Caki2 (cell line): ENCODE data around the gene RBMS1. TPM values are rescaled to one million over a fixed set of nuclear protein-coding genes. Genes with fewer than 3 reads are reported as not detected.

Experiments
- DNase-seq: peaks from one replicate; pipeline ENCODE4 v3.0.0-alpha.2; 2015; ENCODE audit warnings: low read depth
- in situ Hi-C: cut with HindIII; loops from 2 replicates; pipeline ENCODE4 v1.10.0; 2016; ENCODE audit warnings: low sequenced_read_pairs, low pct_unique_long_range_greater_than_20kb, mixed read lengths
- total RNA-seq: library from RNA; depleted of rRNA; stranded (reverse); fragments of >200 nt; shearing (Covaris generic); gene quantifications from 2 replicates; pipeline ENCODE4 v1.2.3, GENCODE V29; 2014; ENCODE audit warnings: low replicate concordance

The RBMS1 gene
- total RNA-seq, 1 experiment from 2014 or later = 79.7 TPM

DNA sequence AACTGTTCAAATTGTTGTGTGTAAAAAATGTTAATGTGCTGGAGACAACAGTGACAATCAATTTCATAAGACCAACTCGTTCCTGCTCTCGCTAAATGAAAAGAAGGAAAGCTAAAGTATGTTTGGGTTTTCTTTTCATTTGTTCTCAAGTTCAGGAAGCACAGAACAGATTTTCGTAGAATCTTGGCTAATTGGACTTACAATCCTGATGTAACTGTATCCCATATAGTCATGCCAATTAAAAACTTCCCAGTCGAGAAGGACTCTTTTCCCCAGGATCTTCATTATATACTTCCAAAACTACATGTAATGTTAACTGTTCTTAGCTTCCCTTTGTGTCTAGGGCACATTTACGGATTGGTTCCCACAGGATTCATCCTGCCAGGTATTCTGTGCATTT lies 158.2 kb downstream of the RBMS1 start:
- in situ Hi-C loops = no loop called here
- DNase-seq = no peak

DNA sequence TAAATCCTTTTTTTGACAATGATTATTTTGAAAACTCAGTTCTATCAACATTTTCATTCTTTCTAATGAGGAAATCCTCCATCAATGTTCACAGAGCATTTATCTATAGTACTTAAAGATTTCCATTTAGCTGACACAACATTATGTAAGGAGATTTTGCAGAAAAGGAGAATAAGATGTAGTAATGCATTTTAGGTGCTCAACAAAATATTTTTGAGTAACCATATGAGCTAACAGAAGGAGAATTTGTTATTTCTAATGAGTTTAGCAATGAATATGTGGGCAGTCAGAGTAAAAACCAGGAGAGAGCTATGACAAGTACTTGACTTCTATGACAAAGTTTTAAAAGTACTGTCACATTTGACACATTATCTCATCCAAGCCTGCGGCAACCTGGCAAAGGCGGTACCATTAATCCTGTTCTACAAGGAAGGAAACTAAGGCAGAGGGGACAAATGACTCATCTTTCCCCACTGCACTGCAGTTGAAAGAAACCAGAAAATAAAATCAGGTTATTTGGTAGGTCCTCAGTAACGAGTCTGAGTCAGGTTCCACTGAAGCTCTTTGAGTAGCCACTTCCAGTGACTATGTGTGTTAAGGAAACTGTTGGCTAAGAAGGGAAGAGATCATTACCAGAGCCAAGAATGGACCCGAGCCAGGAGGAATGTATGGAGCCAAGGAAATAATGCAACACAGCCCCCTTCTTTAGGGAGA lies 159.4 kb downstream of the RBMS1 start:
- in situ Hi-C loops = no loop called here
- DNase-seq = no peak

DNA sequence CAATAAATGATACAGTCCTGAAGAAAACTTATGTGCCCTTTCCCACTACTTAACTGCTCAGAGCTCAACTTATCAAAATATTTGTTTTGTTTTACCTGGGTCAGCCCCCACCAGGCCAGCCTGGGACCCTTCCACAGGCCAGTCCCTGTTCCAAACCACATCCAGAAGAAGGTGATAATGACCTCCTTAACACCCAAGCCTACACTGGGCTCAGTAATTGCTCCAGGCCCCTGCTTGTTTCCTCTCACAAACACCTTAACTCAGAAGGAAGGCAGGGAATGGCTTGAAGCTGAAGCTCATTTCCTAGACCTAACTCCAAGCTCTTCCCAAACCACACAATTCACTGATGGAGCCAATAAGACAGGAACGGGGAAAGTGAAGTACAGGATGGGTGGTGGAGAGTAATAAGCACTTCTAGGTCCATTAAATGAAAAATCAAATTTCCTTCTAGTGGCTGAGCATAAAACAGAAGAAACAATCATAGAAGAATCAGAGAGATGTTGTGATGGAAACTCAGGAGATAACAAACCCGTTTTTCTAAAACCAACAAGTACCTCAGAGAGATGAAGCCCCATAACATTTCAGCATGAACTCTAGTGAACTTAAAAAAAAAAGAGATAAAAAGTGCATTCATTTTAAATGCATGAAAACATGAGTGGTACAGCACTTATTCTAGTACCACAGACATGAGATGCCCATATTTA lies 160.1 kb downstream of the RBMS1 start:
- in situ Hi-C loops = no loop called here
- no peak for DNase-seq

DNA sequence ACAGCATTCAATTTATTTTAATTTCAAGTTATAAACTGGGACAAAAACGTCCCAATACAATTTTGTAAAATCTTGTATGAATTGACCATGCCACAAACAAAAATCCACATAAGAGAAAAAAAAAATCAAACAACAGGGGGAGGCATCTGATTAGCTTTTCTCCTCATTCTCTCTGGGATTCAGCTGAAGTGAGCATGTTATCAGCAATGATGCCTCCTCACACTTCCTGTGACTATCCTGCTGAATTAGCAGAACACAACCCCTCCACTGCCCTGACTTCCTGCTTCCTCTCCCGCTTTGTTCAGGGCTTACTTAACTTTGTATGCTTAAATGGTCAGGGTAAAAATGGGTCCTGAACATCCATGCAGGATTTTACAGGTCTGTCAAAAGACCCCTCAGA lies 161.3 kb downstream of the RBMS1 start:
- in situ Hi-C loops = no loop called here
- no peak for DNase-seq

DNA sequence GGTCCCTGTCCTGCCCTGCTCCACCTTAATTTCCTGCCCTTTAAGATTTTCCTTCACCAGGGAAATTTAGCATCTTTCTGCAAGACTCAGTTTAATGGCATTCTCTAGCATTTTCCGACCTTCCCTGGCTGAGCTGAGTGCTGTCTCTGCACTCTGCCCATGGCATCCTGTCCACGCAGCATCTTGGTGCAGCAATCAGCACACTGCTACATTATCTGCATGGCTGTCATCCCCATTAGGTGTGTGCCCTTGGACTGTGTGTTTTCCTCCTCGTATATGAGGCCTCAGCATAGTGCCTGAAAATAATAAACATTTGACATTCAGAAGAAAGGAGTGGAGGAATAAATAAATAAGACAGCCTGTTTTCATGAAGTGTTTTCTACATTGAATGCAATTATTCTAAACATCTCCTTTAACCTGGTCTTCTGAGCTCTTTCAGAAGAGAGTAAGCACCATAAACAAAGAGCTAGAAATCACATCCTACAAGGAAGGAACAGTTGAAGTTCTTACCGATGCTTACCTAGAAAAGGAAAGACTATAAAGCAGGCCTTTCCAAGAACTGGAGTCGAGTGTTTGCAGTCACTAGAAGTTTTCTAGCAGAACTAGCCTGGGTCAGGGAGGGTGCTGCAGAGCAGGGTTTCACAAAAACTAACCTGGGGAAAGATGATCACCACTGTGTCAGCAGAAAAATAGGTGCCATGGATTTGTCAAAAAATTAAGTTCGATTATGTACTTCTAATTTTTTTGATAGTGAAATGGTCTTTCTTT lies 162.2 kb downstream of the RBMS1 start:
- in situ Hi-C loops = no loop called here
- no peak for DNase-seq

DNA sequence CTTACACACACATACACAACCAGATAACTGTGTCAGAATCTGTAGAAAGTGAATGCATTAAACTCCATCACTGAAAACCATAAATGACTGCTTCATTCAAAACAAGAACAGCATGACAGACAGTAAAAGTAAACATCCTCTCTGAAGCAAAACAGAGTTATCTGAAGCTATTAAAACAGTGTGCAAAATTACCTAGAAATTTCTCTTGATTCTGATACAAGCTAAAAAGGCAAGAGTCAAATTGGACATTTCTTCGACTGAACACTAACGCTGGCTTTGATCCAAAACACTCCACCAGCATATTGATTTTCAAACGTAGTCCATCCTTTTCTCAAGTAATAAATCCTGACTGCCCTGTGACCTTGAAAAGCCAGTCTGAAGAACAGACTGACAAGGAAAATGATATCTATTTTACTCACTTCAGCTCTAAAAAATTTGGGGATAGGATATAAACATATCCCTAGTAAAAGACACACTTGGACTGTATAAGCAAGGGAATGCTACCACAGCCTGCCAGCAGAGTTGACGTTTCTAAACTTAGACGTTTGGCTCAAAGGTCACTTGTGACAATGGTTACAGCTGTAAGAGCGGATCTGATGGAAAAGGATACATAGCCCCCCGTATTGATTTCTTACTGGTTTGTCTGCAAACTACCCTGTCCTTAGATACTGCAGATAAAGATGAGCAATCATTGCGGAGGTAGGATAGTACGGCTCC lies 164.6 kb downstream of the RBMS1 start:
- in situ Hi-C loops = no loop called here
- no peak for DNase-seq

DNA sequence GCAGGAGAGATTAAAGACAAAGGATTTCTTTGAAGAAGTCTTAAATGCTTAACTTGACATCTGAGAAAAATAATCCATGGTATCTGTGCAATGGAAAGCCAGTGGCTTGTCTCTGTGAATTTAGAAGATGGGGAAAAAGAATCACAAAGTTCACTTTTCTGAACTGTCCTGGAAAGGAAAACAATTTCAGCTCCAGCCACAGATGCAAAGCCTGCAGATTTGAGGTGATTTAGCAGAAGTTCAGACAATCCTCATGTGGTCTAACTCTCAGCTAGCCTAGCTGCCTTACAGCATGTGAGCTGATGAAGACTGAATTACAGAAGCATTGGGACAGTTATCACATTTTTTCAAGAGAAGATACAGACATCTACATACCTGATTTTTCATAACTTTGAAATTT lies 166.8 kb downstream of the RBMS1 start:
- in situ Hi-C loops = no loop called here
- no peak for DNase-seq

DNA sequence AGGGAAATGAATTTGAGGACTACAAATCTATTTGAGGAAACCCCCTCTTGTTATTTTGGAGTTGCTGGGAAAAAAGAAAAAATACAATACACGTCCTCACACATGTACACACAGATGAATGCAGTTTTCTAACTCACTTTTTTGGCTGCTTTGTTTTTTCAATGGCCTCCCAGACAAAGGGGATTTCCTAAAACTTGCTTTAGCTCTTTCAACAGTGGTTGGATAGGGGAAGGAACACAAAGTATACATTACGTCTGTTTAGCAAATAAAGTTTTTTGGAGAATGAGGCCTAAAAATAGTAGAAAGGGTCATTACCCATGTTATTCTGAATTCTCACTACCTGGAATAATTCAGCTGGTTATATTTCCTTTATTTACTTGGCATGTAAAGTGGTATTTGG lies 168.2 kb downstream of the RBMS1 start:
- in situ Hi-C loops = no loop called here
- no peak for DNase-seq

DNA sequence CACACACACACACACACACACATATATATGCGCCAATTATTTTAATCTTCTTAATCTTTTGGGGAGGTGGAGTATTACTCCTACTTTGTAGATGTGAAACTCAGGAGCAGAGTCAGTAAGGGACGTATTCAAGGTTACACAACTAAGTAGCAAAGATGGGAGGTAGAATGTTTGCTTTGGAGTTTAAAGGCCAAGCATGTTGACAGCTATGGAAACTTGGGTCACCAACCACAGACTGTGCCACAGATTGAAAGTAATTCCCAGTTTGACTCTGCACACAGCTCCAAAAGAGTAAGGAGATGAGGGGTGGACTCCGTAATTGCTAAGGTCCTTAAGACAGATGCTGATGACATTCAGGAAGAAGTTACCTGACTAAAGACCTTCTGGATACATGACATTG lies 168.7 kb downstream of the RBMS1 start:
- DNase-seq = no peak
- in situ Hi-C loops = no loop called here

DNA sequence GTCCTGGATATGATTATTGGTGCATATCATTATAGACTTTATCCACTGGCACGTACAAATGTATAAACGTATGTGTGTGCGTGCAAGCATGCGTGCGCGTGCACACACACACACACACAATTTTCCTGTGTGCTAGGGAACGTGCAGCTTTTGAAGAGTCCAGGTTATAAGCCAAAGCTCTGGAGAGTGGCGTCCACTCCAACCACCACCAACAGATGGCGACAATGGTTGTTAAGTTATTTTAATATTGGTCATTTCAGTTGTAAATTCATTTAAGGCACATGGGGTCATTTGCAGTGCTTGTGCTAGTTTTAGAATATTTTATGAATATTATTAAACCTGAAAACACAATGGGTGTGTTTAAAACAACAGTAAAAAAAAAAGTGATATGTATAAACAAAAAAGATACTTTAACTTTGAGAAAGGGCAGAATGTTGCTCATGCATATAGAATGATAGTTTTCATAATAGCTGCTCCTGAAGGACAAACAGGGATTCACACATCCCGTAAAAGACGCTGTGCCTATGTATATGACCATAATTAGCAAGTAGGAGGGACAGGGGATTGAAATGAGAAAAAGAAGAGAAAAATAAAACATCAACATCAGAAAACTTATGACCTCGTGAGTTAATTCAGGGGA lies 169.3 kb downstream of the RBMS1 start:
- DNase-seq = peak; percentile 30
- in situ Hi-C loops = no loop called here

DNA sequence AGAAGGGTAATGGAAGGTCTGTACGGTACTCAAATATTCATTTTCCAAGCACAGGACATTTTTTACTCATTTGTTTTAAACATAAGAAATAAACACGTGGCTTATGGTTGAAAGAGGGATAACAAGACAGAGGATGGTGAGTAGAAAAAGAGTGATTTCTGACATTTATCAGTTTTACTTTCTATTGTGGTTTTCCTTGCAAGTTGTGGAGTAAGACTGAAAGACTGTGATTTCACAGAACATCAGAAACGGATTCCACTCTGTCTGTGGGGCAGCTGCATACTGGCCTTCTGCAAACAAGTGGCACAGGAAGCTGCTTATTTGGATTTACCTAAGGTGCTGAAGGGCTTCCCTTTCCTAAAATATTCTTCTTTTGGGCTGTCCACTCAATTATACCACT lies 171.3 kb downstream of the RBMS1 start:
- no peak for DNase-seq
- in situ Hi-C loops = no loop called here

DNA sequence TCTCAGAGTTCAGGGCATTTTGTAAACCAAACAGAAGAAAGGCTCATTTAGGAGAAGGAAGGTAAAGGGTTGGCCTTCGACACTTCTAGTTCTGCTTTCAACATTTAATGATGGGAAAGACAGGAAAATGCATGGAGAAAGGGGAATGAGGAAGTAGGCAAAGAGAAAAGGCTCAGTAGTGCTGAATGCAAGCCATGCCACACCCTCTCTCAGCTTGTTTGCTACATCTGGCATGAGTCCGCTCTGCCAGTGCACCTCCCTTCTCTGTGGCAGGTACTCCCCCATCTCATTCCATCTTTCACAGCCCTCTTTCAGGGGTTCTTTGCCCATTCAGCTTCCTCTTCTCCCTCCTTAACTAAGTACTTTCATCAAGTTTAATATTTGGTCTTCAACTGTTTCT lies 172.6 kb downstream of the RBMS1 start:
- peak; percentile 19 for DNase-seq
- in situ Hi-C loops = no loop called here

DNA sequence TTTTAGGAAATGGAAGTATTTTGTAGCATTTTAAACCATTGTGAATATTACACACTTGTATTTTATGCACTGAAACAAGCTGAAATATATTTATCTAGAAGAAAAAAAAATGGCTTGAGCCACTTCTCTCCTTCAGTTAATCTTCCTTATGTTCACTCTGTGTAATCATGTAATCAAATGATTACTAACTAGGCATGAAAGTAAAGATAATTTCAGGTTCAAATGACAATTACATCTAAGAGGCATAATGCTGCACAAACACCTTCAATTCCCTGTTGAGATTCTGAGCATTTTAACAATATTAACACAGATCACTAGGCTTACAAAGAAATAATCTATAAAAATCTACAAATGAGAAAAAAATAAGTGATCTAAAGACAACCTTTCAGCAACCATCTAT lies 173.9 kb downstream of the RBMS1 start:
- in situ Hi-C loops = no loop called here
- DNase-seq = no peak

DNA sequence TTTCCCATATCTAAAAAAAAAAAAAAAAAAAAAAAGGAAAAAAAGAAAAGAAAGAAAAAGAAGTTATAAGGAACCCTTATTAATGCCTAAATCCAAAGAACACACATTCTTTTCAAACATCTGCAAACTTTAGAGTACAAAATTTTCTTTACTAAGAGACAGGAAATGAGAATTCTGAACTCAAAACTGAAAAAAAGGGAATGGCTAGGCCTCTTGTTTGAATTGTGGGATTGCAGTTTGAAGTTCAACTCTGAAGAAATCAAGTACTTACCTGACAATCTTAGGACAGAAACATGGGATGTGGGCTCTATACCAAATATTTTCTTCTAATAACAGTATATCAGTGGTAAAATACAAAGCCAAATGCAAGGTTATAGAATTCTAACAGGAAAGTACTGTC lies 175.4 kb downstream of the RBMS1 start:
- in situ Hi-C loops = no loop called here
- no peak for DNase-seq

DNA sequence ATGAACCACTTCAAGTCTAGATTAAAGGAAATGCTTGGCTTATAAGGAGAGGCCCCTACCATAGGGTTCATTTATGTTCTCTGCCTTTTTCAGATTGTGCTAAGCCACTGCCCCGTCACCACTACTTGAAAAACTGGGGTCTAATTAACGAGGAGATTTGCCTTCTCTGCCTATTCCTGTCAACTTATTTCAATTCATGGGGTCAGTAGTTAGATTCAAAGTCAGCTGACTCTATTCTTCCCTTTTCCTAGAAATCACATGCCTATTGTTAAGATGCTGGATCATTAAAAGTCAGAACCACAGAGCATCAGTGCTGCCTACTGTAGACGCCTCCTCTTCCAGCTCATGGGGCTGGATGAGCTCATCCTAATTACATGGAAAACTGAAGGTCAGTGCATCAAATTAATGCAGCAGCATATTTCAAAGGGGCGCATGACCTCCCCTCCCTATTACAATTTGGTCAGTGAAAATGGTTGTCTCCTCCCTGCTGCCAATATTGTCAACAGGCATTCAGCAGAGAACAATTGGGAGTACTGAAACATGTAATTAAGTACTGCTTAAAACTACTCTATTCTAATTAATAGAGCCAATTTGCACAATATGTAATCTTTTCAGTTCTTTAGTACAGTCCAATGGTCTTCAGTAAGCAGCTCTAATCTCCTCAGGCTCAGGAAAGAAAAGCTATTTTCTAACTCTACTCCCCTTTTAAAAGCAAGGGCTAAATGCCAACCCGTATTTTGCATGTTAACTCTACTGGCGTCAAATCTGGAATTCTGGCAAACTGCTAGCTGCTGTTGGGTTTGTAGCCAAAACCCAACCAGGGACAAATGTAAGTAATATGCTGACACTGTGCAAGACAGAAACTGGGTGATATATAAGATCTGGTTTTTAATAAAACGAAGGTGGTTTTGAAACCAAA lies 176.2 kb downstream of the RBMS1 start:
- in situ Hi-C loops = no loop called here
- no peak for DNase-seq

DNA sequence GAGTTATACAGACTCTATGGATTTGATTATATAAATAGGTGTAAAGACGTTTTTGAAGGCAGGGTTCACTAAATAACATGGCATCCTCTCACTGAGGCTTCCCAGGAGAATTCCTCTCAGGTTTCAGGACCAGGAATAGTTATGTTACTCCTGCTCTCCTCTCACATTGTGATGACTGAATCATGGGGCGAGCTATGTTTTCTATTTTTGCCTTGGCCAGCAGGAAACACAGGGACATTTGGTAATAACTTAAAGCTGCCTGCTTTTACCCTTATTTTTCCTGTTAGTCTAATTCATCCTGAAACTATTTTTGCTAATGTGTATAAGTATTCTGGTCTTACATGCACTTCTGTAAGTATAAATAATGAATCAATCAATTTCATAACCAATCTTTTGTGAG lies 178.3 kb downstream of the RBMS1 start:
- in situ Hi-C loops = no loop called here
- DNase-seq = no peak

DNA sequence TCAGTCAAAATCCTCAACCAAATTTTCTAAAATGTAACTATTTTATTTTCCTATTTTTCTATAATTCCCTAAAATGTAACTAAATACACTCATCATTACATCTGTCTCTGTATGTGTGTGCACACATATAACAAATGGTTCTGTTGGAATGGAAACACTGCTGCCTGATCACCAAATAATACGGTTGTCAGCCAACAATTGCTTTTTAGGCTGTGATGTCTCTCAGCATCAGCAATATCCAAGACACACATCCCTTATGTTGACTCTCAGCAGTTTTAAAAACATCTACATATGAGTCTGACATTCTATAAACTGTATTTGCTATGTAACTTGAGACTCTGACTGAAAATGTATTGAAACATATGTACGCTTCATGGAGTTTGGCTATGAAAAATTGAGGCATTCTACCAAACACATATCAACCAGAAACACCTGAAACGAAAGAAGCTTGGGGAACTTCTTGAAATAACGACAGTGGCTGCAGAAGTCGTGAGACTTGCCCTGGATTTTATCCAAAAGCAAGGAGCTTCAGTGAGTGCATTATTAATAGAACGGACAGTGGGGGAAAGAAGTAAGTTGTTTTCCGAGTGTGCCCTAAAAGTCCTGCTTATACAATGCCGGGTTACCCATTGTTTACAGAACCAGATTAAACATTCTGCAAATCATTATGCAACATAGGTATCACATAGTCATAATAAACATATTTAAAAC lies 183.3 kb downstream of the RBMS1 start:
- no peak for DNase-seq
- in situ Hi-C loops = no loop called here
